ENCODE data around the gene CLDN15. TPM values are rescaled to one million over a fixed set of nuclear protein-coding genes. Genes with fewer than 3 reads are reported as not detected.

Gene CLDN15
- total RNA-seq, 1 experiment from 2014 or later = 6.4 TPM

- Mint-ChIP-seq H3K4me1 (ENCODE audit: low read depth, unreplicated experiment) (peaks cover 9% of the 10 kb centered on the region), H3K36me3 (ENCODE audit: insufficient read depth, unreplicated experiment) (peaks cover 41% of the 10 kb centered on the region), H3K4me3 (ENCODE audit: low read depth, unreplicated experiment) (peak overlapping the region; percentile 65), H3K27ac (ENCODE audit: unreplicated experiment) (no peak overlapping the region), H3K27me3 (ENCODE audit: unreplicated experiment) (no peaks in the 10 kb centered on the region), H3K9me3 (ENCODE audit: low read depth, unreplicated experiment) (no peaks in the 10 kb centered on the region)
- TF ChIP-seq CTCF (IDR thresholded peaks at IDR 0.05; ENCODE audit: unreplicated experiment) = no peak
- DNase-seq = no peak
- CTCF ChIA-PET = interaction anchor here (1.4 kb wide), 1 partner anchor 14 kb away, joined by 5 read pairs; the partner anchor contains the start of gene ZNHIT1
- intact Hi-C loops (cut with micrococcal nuclease; ENCODE audit: unreplicated experiment) = no loop called here
- no TSS peak for BruUV-seq (replicated peaks)
These were observed 6.0 kb downstream of the CLDN15 start for GRCh38 chr7:101231644-101232043.

DNA sequence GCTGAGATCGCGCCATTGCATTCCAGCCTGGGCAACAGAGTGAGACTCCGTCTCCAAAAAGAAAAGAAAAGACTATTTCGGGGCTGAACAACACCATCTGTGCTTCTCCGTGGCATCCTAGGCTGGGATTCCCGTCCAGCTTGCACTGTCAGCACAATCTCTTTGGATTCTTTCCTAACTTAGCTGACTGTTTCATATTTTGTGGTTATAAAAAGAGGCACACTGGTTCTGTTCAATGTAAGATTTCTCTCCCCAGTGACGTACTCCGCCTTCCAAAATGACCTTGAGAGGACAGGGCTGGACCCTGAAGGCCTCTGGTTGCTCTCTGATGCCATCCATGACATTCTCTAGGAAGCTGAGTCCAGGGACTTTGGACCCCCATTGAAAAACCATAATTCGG lies 10.9 kb downstream of the CLDN15 start:
- no peak overlapping the region for H3K27ac Mint-ChIP-seq (ENCODE audit: unreplicated experiment)
- H3K4me3 Mint-ChIP-seq (ENCODE audit: low read depth, unreplicated experiment) = no peak overlapping the region
- no TSS peak for BruUV-seq (replicated peaks)
- intact Hi-C loops (cut with micrococcal nuclease; ENCODE audit: unreplicated experiment) = no loop called here
- no peaks in the 10 kb centered on the region for H3K27me3 Mint-ChIP-seq (ENCODE audit: unreplicated experiment)
- H3K36me3 Mint-ChIP-seq (ENCODE audit: insufficient read depth, unreplicated experiment) = peaks cover 47% of the 10 kb centered on the region
- peaks cover 15% of the 10 kb centered on the region for H3K4me1 Mint-ChIP-seq (ENCODE audit: low read depth, unreplicated experiment)
- DNase-seq = no peak
- H3K9me3 Mint-ChIP-seq (ENCODE audit: low read depth, unreplicated experiment) = no peaks in the 10 kb centered on the region
- no peak for TF ChIP-seq CTCF (IDR thresholded peaks at IDR 0.05; ENCODE audit: unreplicated experiment)
- CTCF ChIA-PET = no interaction called here

- Mint-ChIP-seq H3K27me3 (ENCODE audit: unreplicated experiment) (no peaks in the 10 kb centered on the region), H3K4me3 (ENCODE audit: low read depth, unreplicated experiment) (no peak overlapping the region), H3K4me1 (ENCODE audit: low read depth, unreplicated experiment) (peaks cover 15% of the 10 kb centered on the region), H3K36me3 (ENCODE audit: insufficient read depth, unreplicated experiment) (peaks cover 49% of the 10 kb centered on the region), H3K27ac (ENCODE audit: unreplicated experiment) (no peak overlapping the region), H3K9me3 (ENCODE audit: low read depth, unreplicated experiment) (no peaks in the 10 kb centered on the region)
- CTCF ChIA-PET = no interaction called here
- no TSS peak for BruUV-seq (replicated peaks)
- no peak for TF ChIP-seq CTCF (IDR thresholded peaks at IDR 0.05; ENCODE audit: unreplicated experiment)
- intact Hi-C loops (cut with micrococcal nuclease; ENCODE audit: unreplicated experiment) = no loop called here
- no peak for DNase-seq
These were observed 12.0 kb downstream of the CLDN15 start for GRCh38 chr7:101225650-101226049.

GRCh38 chr7:101223528-101223927 lies 14.1 kb downstream of the CLDN15 start:
- CTCF ChIA-PET = no interaction called here
- H3K27me3 Mint-ChIP-seq (ENCODE audit: unreplicated experiment) = no peaks in the 10 kb centered on the region
- H3K4me3 Mint-ChIP-seq (ENCODE audit: low read depth, unreplicated experiment) = no peak overlapping the region
- H3K36me3 Mint-ChIP-seq (ENCODE audit: insufficient read depth, unreplicated experiment) = peaks cover 44% of the 10 kb centered on the region
- H3K4me1 Mint-ChIP-seq (ENCODE audit: low read depth, unreplicated experiment) = peaks cover 10% of the 10 kb centered on the region
- H3K27ac Mint-ChIP-seq (ENCODE audit: unreplicated experiment) = no peak overlapping the region
- BruUV-seq (replicated peaks) = no TSS peak
- H3K9me3 Mint-ChIP-seq (ENCODE audit: low read depth, unreplicated experiment) = no peaks in the 10 kb centered on the region
- intact Hi-C loops (cut with micrococcal nuclease; ENCODE audit: unreplicated experiment) = no loop called here
- TF ChIP-seq CTCF (IDR thresholded peaks at IDR 0.05; ENCODE audit: unreplicated experiment) = no peak
- no peak for DNase-seq
